NB4 (cell line): ENCODE measurements around the gene LCLAT1.

ENCODE experiments used
- POLR2A ChIP-seq: IDR thresholded peaks from 2 replicates; pipeline ENCODE4 v1.6.1; 2011; ENCODE audit warnings: mild to moderate bottlenecking; ENCODE audit not compliant: insufficient read length; ENCODE audit errors: extremely low read depth
- TF ChIP-seq, protein P1 (sequence below): IDR thresholded peaks from one replicate; pipeline ENCODE4 v1.5.1; 2012; ENCODE audit warnings: low read depth, low read length

DNA sequence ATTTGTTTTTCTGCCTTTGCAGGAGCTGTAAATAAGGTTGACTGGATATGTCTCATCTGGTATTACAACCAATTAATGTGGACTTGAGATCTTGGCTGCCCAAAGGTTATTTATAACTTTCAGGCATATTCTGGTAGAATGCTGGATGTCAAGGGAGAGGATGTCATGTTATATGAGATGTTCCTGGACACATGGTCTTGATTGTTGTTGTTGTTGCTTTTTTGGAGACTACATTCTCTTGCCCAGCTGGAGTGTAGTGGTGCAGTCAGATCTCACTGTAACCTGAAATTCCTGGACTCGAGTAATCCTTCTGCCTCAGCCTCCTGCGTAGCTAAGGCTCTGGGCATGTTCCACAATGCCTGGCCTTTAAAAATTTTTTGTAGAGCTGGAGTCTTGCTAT lies 83.3 kb downstream of the LCLAT1 start:
- TF ChIP-seq, protein P1, sequence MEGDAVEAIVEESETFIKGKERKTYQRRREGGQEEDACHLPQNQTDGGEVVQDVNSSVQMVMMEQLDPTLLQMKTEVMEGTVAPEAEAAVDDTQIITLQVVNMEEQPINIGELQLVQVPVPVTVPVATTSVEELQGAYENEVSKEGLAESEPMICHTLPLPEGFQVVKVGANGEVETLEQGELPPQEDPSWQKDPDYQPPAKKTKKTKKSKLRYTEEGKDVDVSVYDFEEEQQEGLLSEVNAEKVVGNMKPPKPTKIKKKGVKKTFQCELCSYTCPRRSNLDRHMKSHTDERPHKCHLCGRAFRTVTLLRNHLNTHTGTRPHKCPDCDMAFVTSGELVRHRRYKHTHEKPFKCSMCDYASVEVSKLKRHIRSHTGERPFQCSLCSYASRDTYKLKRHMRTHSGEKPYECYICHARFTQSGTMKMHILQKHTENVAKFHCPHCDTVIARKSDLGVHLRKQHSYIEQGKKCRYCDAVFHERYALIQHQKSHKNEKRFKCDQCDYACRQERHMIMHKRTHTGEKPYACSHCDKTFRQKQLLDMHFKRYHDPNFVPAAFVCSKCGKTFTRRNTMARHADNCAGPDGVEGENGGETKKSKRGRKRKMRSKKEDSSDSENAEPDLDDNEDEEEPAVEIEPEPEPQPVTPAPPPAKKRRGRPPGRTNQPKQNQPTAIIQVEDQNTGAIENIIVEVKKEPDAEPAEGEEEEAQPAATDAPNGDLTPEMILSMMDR = no peak
- TF ChIP-seq POLR2A = no peak
